ENCODE results near the gene POLDIP3.

DNA sequence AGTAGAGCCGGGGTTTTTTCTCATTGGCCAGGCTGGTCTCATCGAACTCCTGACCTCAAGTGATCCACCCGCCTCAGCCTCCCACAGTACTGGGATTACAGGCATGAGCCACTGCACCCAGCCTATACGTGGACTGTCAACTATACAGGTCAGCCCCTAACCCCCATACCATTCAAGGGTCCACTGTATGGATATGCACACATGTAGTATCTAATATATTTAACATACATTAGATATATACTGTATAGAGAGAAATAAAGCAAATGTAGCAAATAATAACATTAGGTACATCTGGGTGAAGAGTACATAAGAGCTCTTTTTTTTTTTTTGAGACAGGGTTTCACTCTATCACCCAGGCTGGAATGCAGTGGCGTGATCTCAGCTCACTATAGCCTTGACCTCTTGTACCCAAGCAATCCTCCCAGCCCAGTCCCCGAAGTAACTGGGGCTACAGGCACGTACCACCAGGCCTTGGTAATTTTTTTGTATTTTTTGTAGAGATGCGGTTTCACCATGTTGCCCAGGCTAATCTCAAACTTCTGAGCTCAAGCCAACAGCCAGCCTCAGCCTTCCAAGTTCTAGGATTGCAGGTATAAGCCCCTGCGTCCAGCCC, 27.2 kb upstream of the POLDIP3 start:
- no peak for TF ChIP-seq POLR2A (IDR thresholded peaks at IDR 0.05; ENCODE audit: low read depth, low read length)
- no peak for TF ChIP-seq POLR2AphosphoS5 (IDR thresholded peaks at IDR 0.05; ENCODE audit: low read depth, low read length)
